GM04504 (cell line): ENCODE data around the gene LAPTM5.

Experiments
- DNase-seq: peaks from one replicate; pipeline ENCODE4 v3.0.0-alpha.2; 2012; ENCODE audit warnings: low read depth

Gene LAPTM5

DNA sequence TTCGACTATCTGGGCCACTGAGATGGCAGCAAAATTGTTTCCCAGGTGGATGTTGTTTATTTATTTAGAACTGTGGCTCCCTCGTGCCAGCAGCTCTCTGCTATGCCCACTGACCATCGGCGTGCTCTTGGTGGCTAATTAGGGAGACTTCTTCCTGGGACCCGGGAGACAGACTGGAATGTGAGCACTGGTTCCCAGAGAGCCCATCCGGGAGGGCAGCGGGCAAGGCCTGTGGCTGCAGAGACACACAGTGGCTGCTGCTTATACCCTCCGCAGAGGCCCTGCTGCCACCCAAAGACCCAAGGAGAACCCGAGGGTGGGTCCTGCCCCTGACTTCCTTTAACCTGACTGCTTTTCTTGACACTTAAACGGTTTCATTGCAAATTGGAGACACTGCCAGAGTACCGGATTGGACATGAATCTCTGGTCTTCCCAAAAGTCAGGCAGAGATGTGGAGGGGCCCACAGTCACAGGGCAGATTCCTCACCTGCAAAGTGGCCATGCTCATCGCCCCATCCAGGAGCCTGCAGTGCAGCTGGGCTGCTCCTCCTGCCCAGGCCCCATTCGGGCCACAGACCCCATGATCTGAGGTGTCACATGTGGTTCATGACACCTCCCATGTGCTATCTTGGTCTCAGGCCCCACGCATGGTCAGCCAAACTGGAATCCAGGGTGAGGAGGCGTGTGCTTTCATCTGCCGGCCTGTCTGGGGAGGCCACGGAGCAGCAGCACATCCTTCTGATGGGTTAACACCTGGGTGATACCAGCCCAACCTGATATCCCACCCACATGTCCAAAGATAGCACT lies 28.5 kb downstream of the LAPTM5 start:
- DNase-seq = no peak

DNA sequence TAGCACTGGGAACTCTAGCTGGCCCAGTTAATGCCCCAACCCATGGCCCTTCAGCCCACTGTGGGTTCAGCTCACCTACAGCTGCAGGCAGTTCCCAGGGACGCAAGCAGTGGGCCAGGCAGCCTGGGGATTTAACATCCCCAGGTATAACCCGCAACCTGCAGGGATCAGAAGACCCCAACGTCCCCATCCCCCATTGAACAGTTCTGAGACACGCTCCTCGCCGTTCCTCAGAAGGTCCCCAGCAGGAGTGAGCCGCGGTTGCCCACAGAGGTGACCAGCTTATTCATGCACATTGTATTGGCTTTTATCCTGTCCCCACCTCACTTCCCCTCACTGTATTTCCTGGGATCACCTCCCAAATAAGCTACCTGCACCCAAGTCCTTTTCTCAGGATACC lies 29.2 kb downstream of the LAPTM5 start:
- no peak for DNase-seq

- no peak for DNase-seq
Observed at GRCh38 chr1:30727824-30728223, 29.8 kb downstream of the LAPTM5 start.

DNA sequence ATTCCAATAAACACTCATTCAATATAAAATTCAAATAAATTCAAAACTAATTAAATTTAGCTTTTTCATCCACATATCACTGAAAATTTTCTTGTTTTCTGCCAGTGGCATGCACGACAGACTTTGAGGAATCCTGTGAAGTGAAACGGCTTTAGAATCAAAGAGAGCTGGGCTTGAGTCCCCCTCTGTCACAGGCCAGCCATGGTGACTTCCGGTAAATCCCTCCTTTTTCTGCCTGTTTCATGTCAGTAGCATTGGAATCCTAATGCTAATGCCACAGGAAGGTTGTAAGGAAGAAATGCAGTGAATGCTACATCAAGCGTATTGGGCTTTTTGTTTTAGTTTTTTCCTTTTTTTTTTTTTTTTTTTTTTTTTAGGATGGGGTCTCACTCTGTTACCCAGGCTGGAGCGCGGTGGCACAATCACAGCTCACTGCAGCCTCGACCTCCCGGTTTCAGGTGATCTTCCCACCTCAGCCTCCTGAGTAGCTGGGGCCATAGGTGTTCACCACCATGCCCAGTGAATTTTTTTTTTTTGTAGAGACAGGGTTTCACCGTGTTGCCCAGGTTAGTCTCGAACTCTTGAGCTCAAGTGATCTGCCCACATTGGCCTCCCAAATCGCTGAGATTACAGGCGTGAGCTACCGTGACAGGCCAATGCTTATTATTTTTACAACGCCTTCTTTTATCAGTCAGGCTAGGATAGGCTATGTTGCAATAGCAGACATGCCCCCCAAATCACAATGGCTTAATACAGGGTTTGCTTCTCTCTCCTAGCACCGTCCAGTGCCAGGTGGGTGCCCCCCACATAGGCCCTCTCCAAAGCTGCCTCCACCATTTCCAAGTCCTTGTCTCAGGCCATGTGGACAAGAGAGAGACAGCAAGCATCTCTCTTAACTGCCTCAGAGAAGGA lies 30.5 kb downstream of the LAPTM5 start:
- no peak for DNase-seq

- no peak for DNase-seq
Observed at GRCh38 chr1:30726236-30726635, 31.3 kb downstream of the LAPTM5 start.

- no peak for DNase-seq
Observed at GRCh38 chr1:30725450-30726095, 32.0 kb downstream of the LAPTM5 start.

- DNase-seq = no peak
Observed at GRCh38 chr1:30724655-30725421, 32.7 kb downstream of the LAPTM5 start.

- no peak for DNase-seq
Observed at GRCh38 chr1:30724175-30724574, 33.4 kb downstream of the LAPTM5 start.

DNA sequence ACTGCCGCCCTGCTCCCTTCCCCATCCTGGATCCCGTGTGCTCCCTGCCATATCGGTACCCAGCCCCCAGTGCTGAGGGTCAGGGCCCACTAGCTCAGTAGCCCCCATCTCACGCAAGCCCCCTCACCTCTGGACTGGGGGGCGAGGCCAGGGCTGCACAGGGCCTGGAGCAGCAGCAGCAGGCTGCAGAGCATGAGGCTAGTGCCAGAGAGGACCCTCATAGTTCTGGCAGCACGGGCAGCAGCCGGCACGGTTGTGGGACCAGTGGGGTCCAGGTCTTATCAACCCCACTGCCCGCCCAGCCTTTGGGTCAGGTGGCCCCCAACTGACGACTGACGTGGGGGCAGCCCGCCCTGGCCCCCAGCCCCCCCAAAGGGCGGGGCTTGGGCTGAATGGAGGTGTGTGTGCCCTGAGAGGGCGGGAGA lies 34.2 kb downstream of the LAPTM5 start, which contains the start of gene MATN1:
Gene MATN1, minus strand, starts transcription at position 255 of the 425 bp plus-strand sequence. Its CDS starts 34 bp downstream, at position 221.
- no peak for DNase-seq

GRCh38 chr1:30721812-30722537 lies 35.6 kb downstream of the LAPTM5 start:
- DNase-seq = no peak

- DNase-seq = no peak
Observed at GRCh38 chr1:30721341-30721793, 36.2 kb downstream of the LAPTM5 start.

DNA sequence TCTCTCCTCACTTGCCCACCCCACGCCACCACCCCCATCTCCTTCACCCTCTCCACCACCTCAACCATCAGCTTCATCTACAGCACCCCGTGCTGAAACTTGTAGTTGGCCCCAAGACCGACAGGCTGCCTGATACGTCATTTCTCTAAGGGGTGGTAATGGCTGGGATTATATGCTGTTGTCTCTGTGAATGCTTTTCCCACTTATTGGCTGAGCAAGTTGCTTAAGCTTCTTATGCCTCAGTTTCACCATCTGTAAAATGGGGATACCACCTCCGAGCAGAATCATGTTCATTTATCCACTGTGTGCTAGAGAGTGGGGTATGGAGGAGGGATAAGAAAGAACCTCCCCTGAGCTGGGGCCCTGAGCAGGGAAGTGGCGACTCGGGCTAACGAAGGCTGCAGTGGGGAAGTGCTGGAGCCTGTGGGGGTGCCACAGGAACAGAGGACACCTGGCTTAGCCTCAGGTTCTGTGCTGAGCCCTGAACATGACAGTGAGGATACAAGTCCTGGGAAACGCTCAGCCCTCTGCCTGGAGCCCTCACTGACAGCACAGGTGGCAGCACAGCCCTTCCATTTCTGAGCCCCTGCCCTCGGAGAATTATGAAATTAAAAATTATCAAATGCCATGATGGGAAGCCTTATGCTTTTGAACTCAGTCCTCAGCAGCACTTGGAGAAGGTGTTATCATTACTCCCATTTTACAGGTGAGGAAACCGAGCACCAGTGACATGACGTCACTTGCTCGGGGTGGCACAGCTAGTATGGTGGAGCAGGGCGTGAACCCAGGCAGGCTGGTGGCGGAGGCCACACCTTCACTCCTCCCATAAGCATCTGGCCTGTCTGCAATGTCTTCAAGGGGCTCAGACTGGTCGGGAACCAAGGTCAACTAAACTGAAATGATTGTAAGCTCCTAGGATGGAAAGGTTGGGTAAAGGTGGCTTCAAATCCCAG lies 37.0 kb downstream of the LAPTM5 start:
- no peak for DNase-seq

GRCh38 chr1:30719406-30720270 lies 37.9 kb downstream of the LAPTM5 start:
- no peak for DNase-seq

GRCh38 chr1:30718636-30719405 lies 38.8 kb downstream of the LAPTM5 start:
- DNase-seq = peak; percentile 94

DNA sequence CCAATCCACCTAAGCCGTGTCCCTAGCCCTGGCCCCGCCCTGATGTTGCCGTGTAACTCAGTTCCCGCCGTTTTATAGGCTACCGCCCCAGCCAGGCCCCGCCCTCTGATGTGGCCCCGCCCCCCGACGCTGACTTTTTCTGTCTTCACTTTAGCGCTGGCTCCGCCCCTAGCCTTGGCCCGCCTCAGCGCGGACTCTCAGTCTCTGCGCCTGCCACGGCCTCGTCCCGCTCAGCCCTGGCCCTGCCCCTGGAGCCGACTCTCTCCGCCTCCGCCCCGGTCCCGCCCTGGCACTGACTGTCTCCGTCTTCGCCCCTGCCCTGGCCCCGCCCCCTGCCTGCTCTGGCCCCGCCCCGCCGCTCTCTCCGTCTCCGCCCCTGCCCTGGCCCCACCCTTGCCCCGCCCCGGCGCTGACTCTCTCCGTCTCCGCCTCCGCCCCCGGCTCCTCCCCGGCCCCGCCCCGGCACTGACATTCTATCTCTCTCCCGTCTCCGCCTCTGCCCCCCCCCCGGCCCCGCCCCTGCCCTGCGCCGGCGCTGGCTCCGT lies 39.4 kb downstream of the LAPTM5 start:
- DNase-seq = peak; percentile 95

DNA sequence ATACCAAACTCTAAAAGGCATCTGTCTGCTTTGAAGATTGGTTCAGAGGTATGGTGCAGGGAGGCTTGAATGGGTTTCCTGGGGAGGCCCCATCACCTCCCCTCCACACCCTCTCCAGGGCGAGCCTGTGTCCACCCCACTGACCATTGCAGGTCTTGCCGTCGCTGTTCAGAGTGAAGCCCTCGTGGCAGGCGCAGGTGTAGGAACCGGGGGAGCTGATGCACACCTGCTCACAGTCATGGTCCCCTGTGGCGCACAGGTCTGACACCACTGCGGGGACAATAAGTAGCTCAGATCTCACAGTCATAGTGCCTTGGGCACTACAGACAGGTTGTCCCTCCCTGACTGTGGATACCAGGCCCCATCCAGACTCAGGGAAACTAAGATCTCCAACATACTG lies 40.9 kb downstream of the LAPTM5 start:
- DNase-seq = no peak

GRCh38 chr1:30715886-30716285 lies 41.7 kb downstream of the LAPTM5 start:
- DNase-seq = no peak

- DNase-seq = no peak
Observed at GRCh38 chr1:30715216-30715615, 42.4 kb downstream of the LAPTM5 start.
